HG02588 (cell line): ENCODE measurements around the gene TGM2.
"Not testable (repeated sequence)": the region's sequence is repeated elsewhere in the genome, so short reads cannot be mapped to it uniquely, and the experiment has no call there.

ENCODE experiments used
- ATAC-seq: cut with Tn5 transposase; IDR thresholded peaks from one replicate; pipeline ENCODE4 v1.9.1; 2021; ENCODE audit warnings: mild to moderate bottlenecking, moderate library complexity; ENCODE audit not compliant: unreplicated experiment

TGM2 gene

DNA sequence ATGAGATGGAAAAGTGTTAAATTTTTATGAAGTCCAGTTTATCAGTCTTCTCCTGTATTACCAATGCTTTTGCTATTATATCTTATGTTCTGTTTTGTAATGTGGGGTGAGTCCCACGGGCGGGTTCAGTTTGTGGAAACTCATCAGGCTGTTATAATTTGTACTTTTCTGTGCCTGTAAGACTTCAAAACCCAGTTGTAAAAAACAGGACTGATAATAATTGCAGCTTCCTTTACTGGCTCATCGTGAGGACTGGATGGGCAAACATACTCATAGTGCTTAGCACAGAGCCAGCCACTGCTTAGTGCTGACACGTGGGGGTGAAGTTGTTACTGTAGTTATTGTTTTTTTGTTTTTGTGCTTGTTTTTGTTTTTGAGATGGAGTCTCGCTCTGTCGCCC, 45.6 kb downstream of the TGM2 start:
- ATAC-seq, result no peak

DNA sequence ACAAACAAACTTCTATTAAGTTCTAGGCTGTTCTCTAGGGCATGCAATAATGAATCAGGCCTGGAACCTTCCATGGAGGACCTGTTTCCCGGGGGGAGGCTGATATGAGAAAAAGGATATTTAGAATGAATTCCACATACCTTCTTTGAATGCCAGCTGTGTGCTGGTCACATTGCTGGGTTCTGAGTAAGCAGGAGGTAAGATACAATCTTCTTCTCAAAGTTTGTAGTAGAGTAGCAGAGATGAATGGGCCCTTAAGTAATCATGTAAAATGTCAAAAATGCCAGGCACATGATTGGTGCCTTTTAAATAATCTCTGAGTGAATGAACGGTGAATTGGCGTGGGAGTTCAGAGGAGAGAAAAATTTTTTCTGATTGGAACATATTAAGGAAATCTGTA, 47.4 kb downstream of the TGM2 start:
- no peak for ATAC-seq

DNA sequence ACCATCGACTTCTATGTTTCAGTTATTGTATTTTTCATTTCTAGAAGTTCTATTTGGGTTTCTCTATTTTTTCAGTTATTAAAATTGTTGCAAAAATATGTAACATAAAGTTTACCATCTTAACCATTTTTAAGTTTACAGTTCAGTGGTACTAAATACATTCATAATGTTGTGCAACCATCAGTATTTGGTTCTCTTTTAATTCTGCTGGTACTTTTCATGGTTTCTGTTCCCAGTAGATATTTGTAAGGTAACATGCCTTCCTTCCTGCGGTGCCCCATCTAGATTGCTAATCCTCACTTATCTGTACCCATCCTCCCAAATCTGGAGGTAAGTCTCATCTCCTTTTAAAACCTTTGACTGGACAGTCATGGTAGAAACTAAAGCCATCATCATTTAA, 47.9 kb downstream of the TGM2 start:
- ATAC-seq, result no peak

GRCh38 chr20:38116409-38117165, 48.5 kb downstream of the TGM2 start:
- ATAC-seq, result no peak

DNA sequence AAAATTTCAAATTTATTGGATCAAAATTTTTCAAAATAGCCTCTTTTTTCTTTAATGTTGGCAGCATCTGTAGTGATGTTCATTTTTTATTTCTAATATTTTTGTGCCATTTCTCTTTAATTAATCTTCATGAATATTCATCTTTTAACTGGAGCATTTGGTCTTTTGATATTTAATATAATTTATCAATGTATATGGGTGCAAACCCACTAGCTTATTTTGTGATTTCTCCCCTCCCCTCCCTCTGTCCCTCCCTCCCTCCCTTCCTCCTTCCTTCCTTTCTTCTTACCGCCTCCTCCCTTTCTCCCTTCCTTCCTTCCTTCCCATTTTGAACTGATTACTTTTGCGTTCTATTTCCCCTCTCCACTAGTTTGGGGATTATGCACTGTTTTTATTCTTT, 49.2 kb downstream of the TGM2 start:
- ATAC-seq, result no peak

GRCh38 chr20:38115205-38115604, 49.9 kb downstream of the TGM2 start:
- no peak for ATAC-seq

DNA sequence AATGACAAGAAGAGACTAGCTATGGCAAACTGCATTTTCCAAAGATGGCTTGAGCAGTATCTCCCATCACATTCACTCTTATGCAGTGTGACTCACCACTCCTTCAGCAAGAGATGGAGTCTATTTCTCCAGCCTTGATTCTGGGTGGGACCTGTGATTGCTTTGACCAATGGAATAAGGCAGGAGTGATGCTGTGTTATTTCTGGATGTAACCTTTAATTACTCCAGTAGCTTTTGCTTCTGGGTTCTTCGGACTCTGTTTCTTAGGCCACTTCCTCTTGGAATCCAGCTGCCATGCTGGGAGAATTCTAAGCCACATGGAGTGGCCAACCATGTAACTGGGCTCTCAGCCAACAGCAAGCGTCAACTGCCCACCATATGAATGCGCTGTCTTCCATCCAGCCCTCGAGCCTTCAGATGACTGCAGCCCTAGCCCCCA, 50.7 kb downstream of the TGM2 start:
- ATAC-seq, result no peak

- ATAC-seq, result no peak
Measured at GRCh38 chr20:38113401-38114325, 51.4 kb downstream of the TGM2 start.

GRCh38 chr20:38112930-38113294, 52.2 kb downstream of the TGM2 start:
- no peak for ATAC-seq

GRCh38 chr20:38112261-38112929, 52.7 kb downstream of the TGM2 start:
- ATAC-seq, result no peak

DNA sequence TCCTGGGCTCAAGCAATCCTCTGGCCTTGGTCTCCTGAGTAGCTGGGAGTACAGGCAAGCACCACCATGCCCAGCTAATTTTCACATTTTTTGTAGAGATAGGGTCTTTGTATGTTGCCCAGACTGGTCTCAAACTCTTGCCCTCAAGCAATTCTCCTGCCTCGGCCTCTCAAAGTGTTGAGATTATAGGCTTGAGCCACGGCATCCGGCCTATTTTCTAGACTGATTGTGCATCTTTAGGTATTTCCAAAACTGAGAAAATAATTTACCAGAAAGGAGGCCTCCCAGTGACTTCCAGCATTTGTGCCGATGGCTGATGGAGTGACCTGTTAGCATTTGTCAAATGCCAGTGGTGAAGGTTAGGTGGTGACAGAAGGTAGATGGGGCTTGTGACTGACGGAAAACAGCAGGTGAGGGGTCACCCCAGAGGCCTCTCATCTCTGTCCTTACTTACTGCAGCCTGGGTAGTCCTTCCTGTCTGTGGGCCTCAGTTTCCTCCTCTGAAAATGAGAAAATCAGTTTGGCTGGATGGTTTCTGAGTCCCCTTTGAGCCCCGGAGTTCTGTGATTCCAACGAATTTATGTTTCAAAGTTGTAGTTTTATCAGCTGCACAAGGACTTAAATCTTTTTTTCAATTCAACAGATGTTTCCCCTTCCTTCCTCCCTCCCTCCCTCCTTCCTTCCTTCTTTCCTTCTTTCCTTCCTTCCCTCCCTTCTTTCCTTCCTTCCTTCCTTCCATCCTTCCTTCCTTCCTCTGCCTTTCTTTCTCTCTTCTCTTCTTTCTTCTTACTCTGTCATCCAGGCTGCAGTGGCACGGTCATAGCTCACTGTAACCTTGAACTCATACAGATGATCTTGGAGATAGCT, 53.5 kb downstream of the TGM2 start:
- ATAC-seq, result no peak

- no peak for ATAC-seq
Measured at GRCh38 chr20:38110525-38111178, 54.4 kb downstream of the TGM2 start.

GRCh38 chr20:38109591-38110524, 55.2 kb downstream of the TGM2 start:
- no peak for ATAC-seq

DNA sequence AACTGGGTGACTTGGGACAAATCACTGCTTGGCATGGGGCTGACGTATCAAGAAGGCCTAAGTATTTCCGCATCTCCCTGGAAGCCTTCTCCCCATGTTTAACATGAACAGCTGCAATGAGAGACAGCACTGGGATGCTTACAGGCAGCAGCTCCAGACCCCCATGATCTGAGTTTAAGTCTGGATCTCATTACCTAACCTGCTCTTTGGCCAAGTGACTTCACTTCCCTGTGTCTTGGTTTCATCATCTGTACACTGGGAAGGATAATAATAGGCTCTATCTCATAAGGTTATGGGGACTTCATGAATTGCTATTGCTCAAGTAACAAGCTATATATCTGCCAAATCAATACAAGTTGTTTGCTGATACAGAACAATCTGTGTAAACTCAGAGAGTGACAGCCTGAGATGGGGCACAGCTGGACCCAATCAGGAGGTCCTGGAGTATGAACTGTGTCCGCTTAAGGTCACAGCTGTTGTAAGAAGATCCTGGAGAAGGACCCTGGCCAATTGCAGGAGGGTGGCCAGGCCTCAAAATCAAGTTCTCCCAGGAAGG, 56.0 kb downstream of the TGM2 start:
- no peak for ATAC-seq

DNA sequence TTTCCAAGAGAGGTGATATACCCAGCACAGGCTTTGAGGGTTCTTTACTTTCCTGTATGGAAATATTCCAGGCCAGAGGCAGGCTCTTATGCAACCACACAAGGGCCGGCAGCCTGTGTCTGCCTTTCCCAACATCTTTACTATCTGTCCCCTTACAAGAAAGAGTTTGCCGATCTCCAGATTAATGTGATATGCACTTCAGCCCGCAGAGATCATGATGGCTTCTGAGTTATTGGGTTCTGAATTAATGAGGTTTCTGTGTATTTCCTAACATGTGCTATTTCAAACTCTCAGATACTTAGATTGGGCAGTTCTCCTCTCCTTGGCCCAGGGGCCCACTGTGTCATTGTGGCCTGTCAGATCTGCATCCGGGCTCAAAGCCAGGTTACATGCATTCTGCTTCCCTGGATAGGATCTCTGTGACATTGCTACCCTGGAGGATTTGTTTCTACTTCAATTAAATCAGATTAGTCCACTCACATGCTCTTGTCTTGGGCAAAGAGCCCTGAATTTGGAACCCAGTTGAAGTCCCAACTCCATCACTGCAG, 56.6 kb downstream of the TGM2 start:
- no peak for ATAC-seq

- ATAC-seq, result not testable (repeated sequence)
Measured at GRCh38 chr20:38107916-38108315, 57.2 kb downstream of the TGM2 start.

GRCh38 chr20:38107386-38107785, 57.7 kb downstream of the TGM2 start:
- not testable (repeated sequence) for ATAC-seq

DNA sequence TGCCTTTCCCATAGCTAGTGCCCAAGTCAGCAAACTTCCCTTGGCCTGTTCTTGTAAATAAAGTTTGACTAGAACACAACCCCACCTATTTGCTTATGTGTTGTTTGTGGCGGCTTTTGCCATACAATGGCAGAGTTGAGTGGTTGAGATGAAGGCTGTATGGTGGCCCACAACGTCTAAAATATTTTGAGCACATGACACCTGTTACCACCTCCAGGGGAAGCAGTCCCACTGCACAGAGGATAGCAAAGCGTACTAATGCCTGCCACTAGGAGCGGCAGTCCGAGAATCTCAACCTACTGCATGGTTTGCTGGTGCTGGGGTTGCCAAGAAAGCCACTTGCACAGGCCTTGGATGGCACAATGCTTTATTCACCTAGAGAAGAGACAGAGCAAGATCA, 58.6 kb downstream of the TGM2 start:
- no peak for ATAC-seq
